ENCODE measurements around the gene CLASP1.

GRCh38 chr2:121456325-121456724, 192.9 kb downstream of the CLASP1 start:
- TF ChIP-seq CTCF (IDR thresholded peaks at IDR 0.05; ENCODE audit: low read depth, low read length, missing input control) (no peak), REST (IDR thresholded peaks at IDR 0.05) (no peak), EGR1 (IDR thresholded peaks at IDR 0.05; ENCODE audit: low read depth in 2 of 2) (no peak), SP1 (IDR thresholded peaks at IDR 0.05) (no peak), JUND (IDR thresholded peaks at IDR 0.05) (no peak), RXRA (IDR thresholded peaks at IDR 0.05) (no peak), YY1 (IDR thresholded peaks at IDR 0.05) (no peak), GABPA (IDR thresholded peaks at IDR 0.05 in 1 of 2, conservative IDR thresholded peaks at IDR 0.05 in 1 of 2) (no peak), ATF3 (IDR thresholded peaks at IDR 0.05) (no peak), RAD21 (IDR thresholded peaks at IDR 0.05) (no peak), MAX (IDR thresholded peaks at IDR 0.05) (no peak), FOXA1 (IDR thresholded peaks at IDR 0.05) (no peak)
